HCT116 (cell line): ENCODE data around the gene TIMP3. TPM values are rescaled to one million over a fixed set of nuclear protein-coding genes. Genes with fewer than 3 reads are reported as not detected.

Experiments
- ATAC-seq: fragments of 200-7000 bp; cut with Tn5 transposase; 2 replicates; pipeline ENCODE4 v1.9.1; 2020; ENCODE audit warnings: mild to moderate bottlenecking, moderate library complexity
- BruUV-seq: library from RNA; stranded (reverse); fragments of 400-500 nt; replicated peaks from 2 replicates; lab custom pipeline; 2021; lab: Mats Ljungman, UMichigan
- CTCF ChIA-PET: fragments of 300-600 bp; sonication (Branson Sonifier 250); formaldehyde crosslinking; loops from one replicate; lab custom pipeline; 2021; ENCODE audit warnings: antibody characterized with exemption; lab: Charles Lee
- POLR2A ChIA-PET: fragments of 300-600, 350-600 bp; sonication (Branson Sonifier 250); formaldehyde crosslinking; loops from one replicate; lab custom pipeline; 2021; ENCODE audit warnings: antibody characterized with exemption; lab: Charles Lee
- RAD21 ChIA-PET, 2 experiments: fragments of 300-600 bp; sonication (Branson Sonifier 250); formaldehyde crosslinking; loops; one replicate each; lab custom pipeline; 2023; ENCODE audit warnings: low total read pairs in 2 of 2; ENCODE audit not compliant: uncharacterized antibody in 2 of 2, unreplicated experiment in 2 of 2, low non-redundant PET in 1 of 2; lab: Charles Lee
- DNase-seq: peaks from one replicate; pipeline ENCODE4 v3.0.0-alpha.2; 2010; ENCODE audit warnings: low read depth, low spot score
- H2AFZ ChIP-seq: fragments of 200-600 bp; shearing (Covaris generic), sonication (generic); 2 replicates; pipeline ENCODE4 v1.6.1; 2017; ENCODE audit warnings: low read depth, mixed run types, mixed read lengths, antibody characterized with exemption, low read length; ENCODE audit not compliant: poor library complexity, severe bottlenecking
- H3K27ac ChIP-seq: 2 replicates; pipeline ENCODE4 v1.5.1; 2012; ENCODE audit warnings: low read depth, low read length
- H3K27me3 ChIP-seq: fragments of 200-600 bp; sonication (generic); 2 replicates; pipeline ENCODE4 v1.6.1; 2016; ENCODE audit warnings: mixed run types, low read length, mixed read lengths; ENCODE audit not compliant: insufficient read depth
- H3K36me3 ChIP-seq, 2 experiments: fragments of 200-500 bp in 1 of 2; fragments of 200-600 bp in 1 of 2; sonication (Bioruptor generic) in 1 of 2; sonication (generic) in 1 of 2; 2 replicates each; pipeline versions ENCODE4 v1.5.1 to v1.6.1; 2014 to 2016; ENCODE audit warnings: low read length in 2 of 2, inconsistent platforms in 1 of 2, mixed read lengths in 1 of 2, mixed run types in 1 of 2; ENCODE audit not compliant: insufficient read depth in 2 of 2, control insufficient read depth in 1 of 2
- H3K4me1 ChIP-seq, 2 experiments: fragments of 200-600 bp in 1 of 2; sonication (generic) in 1 of 2; 2 replicates each; pipeline versions ENCODE4 v1.5.1 to v1.6.1; 2012 to 2017; ENCODE audit warnings: low read length in 2 of 2, inconsistent platforms in 1 of 2, mild to moderate bottlenecking in 1 of 2, mixed read lengths in 1 of 2, mixed run types in 1 of 2, moderate library complexity in 1 of 2; ENCODE audit not compliant: insufficient read depth in 2 of 2, control insufficient read depth in 1 of 2
- H3K4me2 ChIP-seq: fragments of 200-600 bp; sonication (generic); 2 replicates; pipeline ENCODE4 v1.6.1; 2017; ENCODE audit warnings: mixed run types, low read length, mixed read lengths
- H3K4me3 ChIP-seq, 2 experiments: fragments of 200-600 bp in 1 of 2; sonication (generic) in 1 of 2; replicated peaks in 1 of 2; 2 replicates each; pipeline ENCODE4 v1.5.1; 2011 to 2016; ENCODE audit warnings: low read length in 2 of 2, control low read depth in 1 of 2, low read depth in 1 of 2, mild to moderate bottlenecking in 1 of 2, mixed read lengths in 1 of 2, mixed run types in 1 of 2
- H3K79me2 ChIP-seq: fragments of 200-600 bp; sonication (generic); 2 replicates; pipeline ENCODE4 v1.6.1; 2017; ENCODE audit warnings: mild to moderate bottlenecking, mixed run types, low read length, moderate library complexity, mixed read lengths; ENCODE audit not compliant: insufficient read depth
- H3K9ac ChIP-seq: fragments of 200-600 bp; sonication (generic); 2 replicates; pipeline ENCODE4 v1.6.1; 2016; ENCODE audit warnings: low read length, mixed read lengths
- H3K9me2 ChIP-seq: fragments of 200-600 bp; sonication (generic), shearing (Covaris generic); 2 replicates; pipeline ENCODE4 v1.6.1; 2017; ENCODE audit warnings: mixed run types, mild to moderate bottlenecking, moderate library complexity; ENCODE audit not compliant: insufficient read depth
- H3K9me3 ChIP-seq, 2 experiments: fragments of 200-500 bp in 1 of 2; fragments of 200-600 bp in 1 of 2; sonication (Bioruptor generic) in 1 of 2; sonication (generic) in 1 of 2; 2 replicates each; pipeline ENCODE4 v1.6.1; 2014 to 2017; ENCODE audit warnings: low read length in 2 of 2, mixed read lengths in 2 of 2, inconsistent platforms in 1 of 2, low read depth in 1 of 2, mild to moderate bottlenecking in 1 of 2, mixed run types in 1 of 2, moderate library complexity in 1 of 2; ENCODE audit not compliant: control insufficient read depth in 1 of 2, insufficient read depth in 1 of 2
- H4K20me1 ChIP-seq: fragments of 200-600 bp; sonication (generic), shearing (Covaris generic); 2 replicates; pipeline ENCODE4 v1.6.1; 2017; ENCODE audit warnings: mixed run types, mild to moderate bottlenecking, moderate library complexity; ENCODE audit not compliant: insufficient read depth
- CEBPB ChIP-seq: IDR thresholded peaks from 2 replicates; pipeline ENCODE4 v1.6.1; 2012; ENCODE audit warnings: low read depth
- EGR1 ChIP-seq: IDR thresholded peaks from 2 replicates; pipeline ENCODE4 v1.6.1; 2012; ENCODE audit warnings: low read depth
- EZH2phosphoT487 ChIP-seq: fragments of 200-600 bp; IDR thresholded peaks from 2 replicates; pipeline ENCODE4 v1.6.1; 2018; ENCODE audit warnings: antibody characterized with exemption, borderline replicate concordance
- FOSL1 ChIP-seq: IDR thresholded peaks from 2 replicates; pipeline ENCODE4 v1.6.1; 2012; ENCODE audit warnings: low read depth
- JUND ChIP-seq: IDR thresholded peaks from 2 replicates; pipeline ENCODE4 v1.6.1; 2012
- POLR2A ChIP-seq: IDR thresholded peaks from 2 replicates; pipeline ENCODE4 v1.7.0; 2011; ENCODE audit warnings: borderline replicate concordance; ENCODE audit not compliant: insufficient read depth, insufficient read length; ENCODE audit errors: extremely low read depth
- POLR2AphosphoS5 ChIP-seq: IDR thresholded peaks from 2 replicates; pipeline ENCODE4 v1.6.1; 2011; ENCODE audit warnings: mild to moderate bottlenecking, low read depth, low read length, moderate library complexity
- SP1 ChIP-seq: IDR thresholded peaks from 2 replicates; pipeline ENCODE4 v1.6.1; 2012; ENCODE audit warnings: low read depth
- SRF ChIP-seq: IDR thresholded peaks from 2 replicates; pipeline ENCODE4 v1.6.1; 2012; ENCODE audit warnings: low read depth
- TCF7L2 ChIP-seq: IDR thresholded peaks from 2 replicates; pipeline ENCODE4 v1.7.0; 2011; ENCODE audit warnings: borderline replicate concordance, inconsistent platforms; ENCODE audit not compliant: insufficient read depth, insufficient read length; ENCODE audit errors: extremely low read depth
- YY1 ChIP-seq: IDR thresholded peaks from 2 replicates; pipeline ENCODE4 v1.6.1; 2011; ENCODE audit warnings: low read length, low read depth, moderate library complexity, mild to moderate bottlenecking; ENCODE audit not compliant: insufficient replicate concordance; ENCODE audit errors: extremely low read depth
- ZFX ChIP-seq: fragments of 450-650 bp; IDR thresholded peaks from 2 replicates; pipeline ENCODE4 v1.6.1; 2017
- ZNF274 ChIP-seq: fragments of 200-500 bp; sonication (Bioruptor generic); IDR thresholded peaks from 2 replicates; pipeline ENCODE4 v1.6.1; 2014; ENCODE audit warnings: mild to moderate bottlenecking, low read depth, low read length, inconsistent platforms
- intact Hi-C: fragments of 100-400 bp; cut with micrococcal nuclease; formaldehyde crosslinking; loops from 2 replicates; pipeline ENCODE4 v1.10.0; 2022
- total RNA-seq: library from RNA; stranded (reverse); gene quantifications from one replicate; pipeline ENCODE4 v1.2.1, GENCODE V29; 2021; ENCODE audit not compliant: unreplicated experiment
- TF ChIP-seq, protein P1 (sequence below): IDR thresholded peaks from 2 replicates; pipeline ENCODE4 v1.6.1; 2012
- TF ChIP-seq, protein P2 (sequence below): IDR thresholded peaks from 2 replicates; pipeline ENCODE4 v1.6.1; 2012; ENCODE audit warnings: low read depth

The TIMP3 gene
- total RNA-seq, 1 experiment from 2014 or later, result 2.2 TPM

DNA sequence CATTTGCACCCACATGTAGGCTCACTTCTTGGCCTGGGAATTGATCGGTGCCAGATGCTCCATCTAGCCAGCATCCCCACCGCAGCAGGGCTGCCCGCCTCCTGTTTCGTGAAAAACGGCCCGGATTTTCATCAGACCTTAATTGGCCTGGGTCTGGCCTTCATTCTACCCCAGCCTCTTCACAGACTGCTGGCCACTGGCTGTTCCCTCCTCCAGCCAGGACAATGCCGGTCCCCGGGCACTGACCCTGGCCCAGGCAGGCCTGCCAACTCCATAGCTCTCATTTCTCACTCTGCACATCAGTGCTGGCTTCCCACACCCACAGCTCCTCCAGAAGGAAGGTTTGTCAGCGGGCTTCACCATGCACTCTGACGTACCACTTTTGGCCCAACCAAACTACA is 27.9 kb downstream of the TIMP3 start:
- Histone ChIP-seq H4K20me1 (no peaks in the 10 kb centered on the region), H3K9me2 (no peaks in the 10 kb centered on the region), H3K4me1 (no peaks in the 10 kb centered on the region), H2AFZ (no peak overlapping the region), H3K27ac (no peak overlapping the region), H3K79me2 (no peaks in the 10 kb centered on the region), H3K36me3 (no peaks in the 10 kb centered on the region), H3K27me3 (peaks cover 10% of the 10 kb centered on the region), H3K9ac (no peak overlapping the region), H3K4me2 (no peak overlapping the region), H3K9me3 (no peaks in the 10 kb centered on the region), H3K4me3 (no peak overlapping the region)
- BruUV-seq, result no TSS peak
- ATAC-seq (no peak), DNase-seq (no peak)
- CTCF ChIA-PET, result no interaction called here
- POLR2A ChIA-PET, result no interaction called here
- intact Hi-C loops, result no loop called here
- RAD21 ChIA-PET, result no interaction called here
- TF ChIP-seq POLR2A (no peak), EZH2phosphoT487 (no peak), JUND (no peak), YY1 (no peak), FOSL1 (no peak), SRF (no peak), CEBPB (no peak), ZNF274 (no peak), EGR1 (no peak)
- TF ChIP-seq, protein P1, sequence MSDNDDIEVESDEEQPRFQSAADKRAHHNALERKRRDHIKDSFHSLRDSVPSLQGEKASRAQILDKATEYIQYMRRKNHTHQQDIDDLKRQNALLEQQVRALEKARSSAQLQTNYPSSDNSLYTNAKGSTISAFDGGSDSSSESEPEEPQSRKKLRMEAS, result no peak

DNA sequence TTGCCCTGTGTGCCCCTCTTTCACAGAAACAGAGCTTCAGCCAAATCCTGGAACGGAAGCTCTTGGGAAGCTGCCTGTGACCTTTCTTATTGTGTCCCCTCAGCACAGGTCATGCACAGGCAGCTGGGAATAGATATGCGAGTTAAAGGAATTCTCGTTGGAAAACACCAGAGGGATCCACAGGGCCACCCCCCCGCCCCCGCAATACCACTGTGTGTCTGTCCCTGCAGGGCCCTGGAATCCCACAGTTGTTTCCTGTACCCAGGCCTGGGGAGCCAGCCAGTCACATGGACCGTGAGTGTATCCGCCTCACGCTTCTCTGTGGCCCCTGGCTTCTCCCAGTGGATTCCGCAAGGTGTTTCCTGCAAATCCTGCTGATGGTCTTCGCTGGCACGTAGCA is 29.0 kb downstream of the TIMP3 start:
- Histone ChIP-seq H3K9me3 (no peaks in the 10 kb centered on the region), H3K4me3 (no peak overlapping the region), H4K20me1 (no peaks in the 10 kb centered on the region), H2AFZ (no peak overlapping the region), H3K4me1 (no peaks in the 10 kb centered on the region), H3K9ac (no peak overlapping the region), H3K79me2 (no peaks in the 10 kb centered on the region), H3K27ac (no peak overlapping the region), H3K27me3 (peaks cover 15% of the 10 kb centered on the region), H3K36me3 (no peaks in the 10 kb centered on the region), H3K4me2 (no peak overlapping the region), H3K9me2 (no peaks in the 10 kb centered on the region)
- TF ChIP-seq FOSL1 (no peak), ZFX (no peak), SP1 (no peak), EZH2phosphoT487 (no peak), TCF7L2 (no peak), EGR1 (no peak), POLR2A (no peak), POLR2AphosphoS5 (no peak)
- TF ChIP-seq, protein P2, sequence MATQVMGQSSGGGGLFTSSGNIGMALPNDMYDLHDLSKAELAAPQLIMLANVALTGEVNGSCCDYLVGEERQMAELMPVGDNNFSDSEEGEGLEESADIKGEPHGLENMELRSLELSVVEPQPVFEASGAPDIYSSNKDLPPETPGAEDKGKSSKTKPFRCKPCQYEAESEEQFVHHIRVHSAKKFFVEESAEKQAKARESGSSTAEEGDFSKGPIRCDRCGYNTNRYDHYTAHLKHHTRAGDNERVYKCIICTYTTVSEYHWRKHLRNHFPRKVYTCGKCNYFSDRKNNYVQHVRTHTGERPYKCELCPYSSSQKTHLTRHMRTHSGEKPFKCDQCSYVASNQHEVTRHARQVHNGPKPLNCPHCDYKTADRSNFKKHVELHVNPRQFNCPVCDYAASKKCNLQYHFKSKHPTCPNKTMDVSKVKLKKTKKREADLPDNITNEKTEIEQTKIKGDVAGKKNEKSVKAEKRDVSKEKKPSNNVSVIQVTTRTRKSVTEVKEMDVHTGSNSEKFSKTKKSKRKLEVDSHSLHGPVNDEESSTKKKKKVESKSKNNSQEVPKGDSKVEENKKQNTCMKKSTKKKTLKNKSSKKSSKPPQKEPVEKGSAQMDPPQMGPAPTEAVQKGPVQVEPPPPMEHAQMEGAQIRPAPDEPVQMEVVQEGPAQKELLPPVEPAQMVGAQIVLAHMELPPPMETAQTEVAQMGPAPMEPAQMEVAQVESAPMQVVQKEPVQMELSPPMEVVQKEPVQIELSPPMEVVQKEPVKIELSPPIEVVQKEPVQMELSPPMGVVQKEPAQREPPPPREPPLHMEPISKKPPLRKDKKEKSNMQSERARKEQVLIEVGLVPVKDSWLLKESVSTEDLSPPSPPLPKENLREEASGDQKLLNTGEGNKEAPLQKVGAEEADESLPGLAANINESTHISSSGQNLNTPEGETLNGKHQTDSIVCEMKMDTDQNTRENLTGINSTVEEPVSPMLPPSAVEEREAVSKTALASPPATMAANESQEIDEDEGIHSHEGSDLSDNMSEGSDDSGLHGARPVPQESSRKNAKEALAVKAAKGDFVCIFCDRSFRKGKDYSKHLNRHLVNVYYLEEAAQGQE, result no peak
- ChIA-PET CTCF (no interaction called here), RAD21 (no interaction called here), POLR2A (no interaction called here)
- ATAC-seq (no peak), DNase-seq (no peak)
- no TSS peak for BruUV-seq
- intact Hi-C loops, result loop anchor here (10.0 kb wide), 1 partner anchor 154 kb away; no protein-coding TSS in a partner anchor
